Breast epithelium (tissue), 3 donors: Measurements from ENCODE around the gene BCL7A.

Experiments
- CTCF ChIP-seq, 3 donors: fragments of 450-650 bp; IDR thresholded peaks; one replicate each; pipeline ENCODE4 v1.5.1; 2016 to 2017; ENCODE audit warnings: antibody characterized with exemption in 3 of 3, mild to moderate bottlenecking in 3 of 3, moderate library complexity in 3 of 3
- POLR2A ChIP-seq: fragments of 450-650 bp; IDR thresholded peaks from one replicate; pipeline ENCODE4 v1.6.1; 2016; ENCODE audit warnings: antibody characterized with exemption, mild to moderate bottlenecking, moderate library complexity
- POLR2AphosphoS5 ChIP-seq, 3 donors: sonication (generic); formaldehyde crosslinking; IDR thresholded peaks; one replicate each; pipeline ENCODE4 v1.6.1; 2017; ENCODE audit warnings: antibody characterized with exemption in 3 of 3

DNA sequence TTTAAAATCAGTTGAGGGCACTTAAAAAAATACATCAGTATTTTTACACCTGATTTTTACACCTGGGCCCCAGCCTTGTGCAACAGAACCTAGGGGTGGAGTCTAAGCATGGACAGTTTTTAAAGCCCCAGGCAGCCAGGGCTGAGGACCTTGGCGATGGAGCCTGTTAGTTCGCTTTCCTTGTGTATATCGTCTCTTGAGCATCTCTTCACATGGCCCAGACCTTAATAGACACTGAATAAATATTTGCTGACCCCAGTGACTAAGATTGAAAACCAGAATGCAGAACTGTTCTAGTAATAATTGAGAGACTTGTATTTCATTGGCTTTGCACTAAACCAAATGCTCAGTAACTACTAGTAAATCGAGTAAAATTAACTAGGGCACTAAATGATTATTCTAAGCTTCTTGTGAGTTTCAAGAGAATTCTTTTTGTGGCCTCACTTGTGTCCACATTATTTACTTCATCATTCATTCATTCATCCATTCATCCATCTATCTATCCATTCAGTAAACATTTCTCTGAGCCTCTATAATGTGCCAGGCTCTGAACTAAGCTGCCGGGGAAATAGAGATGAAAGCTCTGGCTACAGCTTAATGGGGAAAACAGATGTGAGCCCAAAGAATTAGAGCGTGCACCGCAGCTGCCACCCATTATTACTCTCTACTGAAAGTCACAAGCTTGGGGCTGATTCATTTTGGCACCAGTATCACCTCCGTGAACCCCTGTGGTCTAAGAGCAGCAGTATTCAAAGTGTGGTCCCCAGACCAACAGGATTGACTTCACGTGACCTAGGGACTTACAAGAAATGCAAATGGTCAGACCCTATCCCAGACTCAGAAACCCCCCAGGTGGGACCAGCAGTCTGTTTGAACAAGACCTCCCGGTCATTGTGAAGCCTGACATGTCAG is 30.7 kb upstream of the BCL7A start:
- TF ChIP-seq CTCF (IDR thresholded peaks at IDR 0.05) = no peak
- no peak for TF ChIP-seq POLR2A
- no peak for TF ChIP-seq POLR2AphosphoS5 (IDR thresholded peaks at IDR 0.05)
